Small intestine (tissue), 7 donors: ENCODE results near the gene ZNF688. TPM values are rescaled to one million over a fixed set of nuclear protein-coding genes. Genes with fewer than 3 reads are reported as not detected.
A peak's percentile ranks its signal among the peaks of the same experiment; 100 is the strongest.

Source experiments
- DNase-seq, 2 donors: peaks; one replicate each; pipeline versions ENCODE4 v3.0.0 to v3.0.0-alpha.2; 2013
- FAIRE-seq: peaks from 2 replicates; lab custom pipeline; 2012; peaks lifted over from hg19 to GRCh38; lab: Jason Lieb, UNC
- H3K27ac ChIP-seq, 3 donors: one replicate each; pipeline ENCODE4 v1.5.1; 2013; ENCODE audit warnings: low read length in 2 of 3, mild to moderate bottlenecking in 2 of 3, control low read depth in 1 of 3, inconsistent platforms in 1 of 3, low read depth in 1 of 3, moderate library complexity in 1 of 3
- H3K27me3 ChIP-seq, 3 donors: one replicate each; pipeline ENCODE4 v1.6.1; 2013; ENCODE audit warnings: low read length in 3 of 3, inconsistent platforms in 1 of 3; ENCODE audit not compliant: control insufficient read depth in 3 of 3, insufficient read depth in 3 of 3
- H3K36me3 ChIP-seq, 3 donors: one replicate each; pipeline ENCODE4 v1.6.1; 2013; ENCODE audit warnings: low read length in 3 of 3, inconsistent platforms in 1 of 3, low read depth in 1 of 3, mild to moderate bottlenecking in 1 of 3, moderate library complexity in 1 of 3; ENCODE audit not compliant: control insufficient read depth in 3 of 3, insufficient read depth in 2 of 3
- H3K4me1 ChIP-seq, 3 donors: one replicate each; pipeline ENCODE4 v1.6.1; 2013; ENCODE audit warnings: low read length in 2 of 3, inconsistent platforms in 1 of 3, low read depth in 1 of 3, mild to moderate bottlenecking in 1 of 3, moderate library complexity in 1 of 3; ENCODE audit not compliant: control insufficient read depth in 3 of 3, insufficient read depth in 2 of 3
- H3K4me3 ChIP-seq, 3 donors: one replicate each; pipeline ENCODE4 v1.5.1; 2013; ENCODE audit warnings: low read length in 3 of 3, control low read depth in 1 of 3, inconsistent platforms in 1 of 3, low read depth in 1 of 3, mild to moderate bottlenecking in 1 of 3, moderate library complexity in 1 of 3
- H3K9me3 ChIP-seq, 2 donors: one replicate each; pipeline ENCODE4 v1.6.1; 2013; ENCODE audit warnings: low read depth in 1 of 2, low read length in 1 of 2; ENCODE audit not compliant: control insufficient read depth in 2 of 2, insufficient read depth in 1 of 2
- WGBS, 3 donors: extraction: QIAGEN DNeasy Blood & Tissue Kit; methylation state at CpG; one replicate each; pipeline ENCODE4 v1.1.7; 2013; 5-methylcytosine and 5-hydroxymethylcytosine counted together
- polyA plus RNA-seq, 4 donors: library from polyadenylated mRNA; stranded (reverse) in 3 of 4; unstranded in 1 of 4; fragments of 200-250 nt in 3 of 4; fragments of 120-200 nt in 1 of 4; gene quantifications; one replicate each; pipeline versions ENCODE4 v1.2.1 to v1.2.3, GENCODE V29; 2013
- donor health status: healthy with polysubstance abuse.
- donor health status: control.
- donor health status: control.
- donor health status: Bipolar disorder and iron deficiency.
- donor health status: healthy.

ZNF688 gene
- polyA plus RNA-seq, 4 donors: 14.9 to 46.7 (median 24.4) TPM

GRCh38 chr16:30609002-30609925, 37.8 kb upstream of the ZNF688 start:
- Histone ChIP-seq H3K27me3 (no peaks in the 10 kb centered on the region), H3K4me3 (peak overlapping the region; percentile 67 to 89 (median 89)), H3K36me3 (peaks cover 3 to 43% (median 3%) of the 10 kb centered on the region in 3 donors), H3K9me3 (no peaks in the 10 kb centered on the region), H3K27ac (peak overlapping the region; percentile 86 to 96 (median 92)), H3K4me1 (peaks cover 0 to 9% (median 5%) of the 10 kb centered on the region in 3 donors)
- FAIRE-seq (no peak), DNase-seq (peak; percentile 46 to 80)
- WGBS, 3 donors: 11 to 13% (median 11%) methylated on average over 35 to 40 of the region's 40 CpGs

GRCh38 chr16:30606004-30606403, 34.5 kb upstream of the ZNF688 start:
- H3K9me3 ChIP-seq: peaks cover 0 to 2% of the 10 kb centered on the region in 2 donors
- FAIRE-seq (no peak), DNase-seq (no peak)
- WGBS, 3 donors: 90 to 97% (median 97%) methylated on average over 3 of the region's 3 CpGs
- no peak overlapping the region for H3K27ac ChIP-seq
- H3K36me3 ChIP-seq: peaks cover 3 to 57% (median 7%) of the 10 kb centered on the region in 3 donors
- H3K4me3 ChIP-seq: no peak overlapping the region
- H3K27me3 ChIP-seq: no peaks in the 10 kb centered on the region
- peaks cover 0 to 19% (median 8%) of the 10 kb centered on the region in 3 donors for H3K4me1 ChIP-seq

- Histone ChIP-seq H3K27ac (no peak overlapping the region), H3K36me3 (peaks cover 3 to 57% (median 7%) of the 10 kb centered on the region in 3 donors), H3K9me3 (peaks cover 0 to 6% of the 10 kb centered on the region in 2 donors), H3K4me3 (no peak overlapping the region), H3K27me3 (no peaks in the 10 kb centered on the region), H3K4me1 (peaks cover 0 to 19% (median 8%) of the 10 kb centered on the region in 3 donors)
- FAIRE-seq (no peak), DNase-seq (no peak)
- 85 to 89% (median 88%) methylated on average over 12 to 15 of the region's 15 CpGs for WGBS, 3 donors
Measured at GRCh38 chr16:30605158-30605557, 33.6 kb upstream of the ZNF688 start.

- Histone ChIP-seq H3K4me3 (no peak overlapping the region), H3K4me1 (peaks cover 0 to 19% (median 8%) of the 10 kb centered on the region in 3 donors), H3K27ac (peak overlapping the region; percentile 8 to 84 (median 37)), H3K9me3 (peaks cover 0 to 6% of the 10 kb centered on the region in 2 donors), H3K36me3 (peaks cover 3 to 57% (median 7%) of the 10 kb centered on the region in 3 donors), H3K27me3 (no peaks in the 10 kb centered on the region)
- WGBS, 3 donors: 51 to 84% (median 60%) methylated on average over 42 to 49 of the region's 49 CpGs
- FAIRE-seq: no peak
- DNase-seq: peak in 1 of 2 donors; percentile 58
Measured at GRCh38 chr16:30604316-30604947, 32.9 kb upstream of the ZNF688 start.

- WGBS, 3 donors: 22 to 58% (median 45%) methylated on average over 7 of the region's 7 CpGs
- no peak for FAIRE-seq
- peaks cover 0 to 17% (median 8%) of the 10 kb centered on the region in 3 donors for H3K4me1 ChIP-seq
- H3K36me3 ChIP-seq: peaks cover 3 to 56% (median 7%) of the 10 kb centered on the region in 3 donors
- DNase-seq: peak; percentile 49 to 83
- H3K27me3 ChIP-seq: no peaks in the 10 kb centered on the region
- H3K27ac ChIP-seq: peak overlapping the region; percentile 8 to 84 (median 37)
- H3K4me3 ChIP-seq: no peak overlapping the region
- peaks cover 0 to 6% of the 10 kb centered on the region in 2 donors for H3K9me3 ChIP-seq
Measured at GRCh38 chr16:30603945-30604315, 32.4 kb upstream of the ZNF688 start.

- Histone ChIP-seq H3K36me3 (peaks cover 3 to 46% (median 7%) of the 10 kb centered on the region in 3 donors), H3K4me1 (peaks cover 0 to 11% (median 4%) of the 10 kb centered on the region in 3 donors), H3K27ac (peak overlapping the region in 1 of 3 donors; percentile 40), H3K9me3 (peaks cover 0 to 6% of the 10 kb centered on the region in 2 donors), H3K4me3 (no peak overlapping the region), H3K27me3 (no peaks in the 10 kb centered on the region)
- 64% methylated on average over 4 of the region's 4 CpGs for WGBS, 3 donors
- DNase-seq: no peak
- no peak for FAIRE-seq
Measured at GRCh38 chr16:30602616-30603277, 31.2 kb upstream of the ZNF688 start.

GRCh38 chr16:30601966-30602365, 30.5 kb upstream of the ZNF688 start:
- no peak overlapping the region for H3K27ac ChIP-seq
- WGBS, 3 donors: 76 to 87% (median 86%) methylated on average over 4 of the region's 4 CpGs
- peaks cover 3 to 39% (median 7%) of the 10 kb centered on the region in 3 donors for H3K36me3 ChIP-seq
- peaks cover 0 to 6% of the 10 kb centered on the region in 2 donors for H3K9me3 ChIP-seq
- FAIRE-seq (no peak), DNase-seq (no peak)
- H3K4me1 ChIP-seq: peaks cover 0 to 11% (median 4%) of the 10 kb centered on the region in 3 donors
- H3K4me3 ChIP-seq: no peak overlapping the region
- no peaks in the 10 kb centered on the region for H3K27me3 ChIP-seq

GRCh38 chr16:30600929-30601328, 29.4 kb upstream of the ZNF688 start:
- peaks cover 3 to 30% (median 7%) of the 10 kb centered on the region in 3 donors for H3K36me3 ChIP-seq
- FAIRE-seq: no peak

More at GRCh38 chr16:30600929-30601328, 29.4 kb upstream of the ZNF688 start:
- Histone ChIP-seq H3K27me3 (no peaks in the 10 kb centered on the region), H3K4me1 (peaks cover 0 to 11% (median 4%) of the 10 kb centered on the region in 3 donors), H3K27ac (no peak overlapping the region), H3K4me3 (no peak overlapping the region), H3K9me3 (peaks cover 0 to 6% of the 10 kb centered on the region in 2 donors)
- WGBS, 3 donors: 86 to 94% (median 89%) methylated on average over 2 of the region's 2 CpGs
- no peak for DNase-seq
